HepG2 (cell line): ENCODE measurements around the gene CORO7. TPM values are rescaled to one million over a fixed set of nuclear protein-coding genes. Genes with fewer than 3 reads are reported as not detected.

Source experiments
- ATAC-seq: fragments of 200-7000 bp; cut with Tn5 transposase; 3 replicates; pipeline ENCODE4 v1.9.1; 2020; ENCODE audit warnings: mild to moderate bottlenecking, moderate library complexity
- BruUV-seq: library from RNA; stranded (reverse); fragments of 400-500 nt; replicated peaks from 2 replicates; lab custom pipeline; 2021; lab: Mats Ljungman, UMichigan
- CTCF ChIA-PET: fragments of 300-600 bp; formaldehyde crosslinking; extraction: SDS; loops from one replicate; lab custom pipeline; 2021; ENCODE audit warnings: low total read pairs, inconsistent platforms, low intra/inter-chr PET ratio; lab: Yijun Ruan, JAX
- POLR2A ChIA-PET: fragments of 350-600 bp; sonication (Branson Sonifier 250); formaldehyde crosslinking; loops from one replicate; lab custom pipeline; 2020; ENCODE audit warnings: antibody characterized with exemption, inconsistent platforms; lab: Yijun Ruan, JAX
- DNase-seq: peaks from one replicate; pipeline ENCODE4 v3.0.0-alpha.2; 2015; ENCODE audit warnings: low spot score
- FAIRE-seq: peaks from 3 replicates; lab custom pipeline; 2011; peaks lifted over from hg19 to GRCh38; lab: Jason Lieb, UNC
- H2AFZ ChIP-seq: one replicate; pipeline ENCODE4 v1.6.1; 2011; ENCODE audit warnings: low read length, inconsistent platforms
- H3K27ac ChIP-seq: fragments of 300-600 bp; 3 replicates; pipeline ENCODE4 v1.8.0; 2011; ENCODE audit warnings: mixed run types, mild to moderate bottlenecking, mixed read lengths, low read length, inconsistent platforms; ENCODE audit not compliant: insufficient read depth; ENCODE audit errors: extremely low read length
- H3K27me3 ChIP-seq, 2 experiments: fragments of 200-600 bp in 1 of 2; 2 replicates in 1 of 2; 3 replicates in 1 of 2; pipeline versions ENCODE4 v1.6.0 to v1.8.0; 2011; ENCODE audit warnings: low read length in 2 of 2, mild to moderate bottlenecking in 2 of 2, moderate library complexity in 2 of 2, inconsistent platforms in 1 of 2; ENCODE audit not compliant: insufficient read depth in 2 of 2, control insufficient read depth in 1 of 2
- H3K36me3 ChIP-seq, 2 experiments: fragments of 200-600 bp in 1 of 2; replicated peaks in 1 of 2; 2 replicates in 1 of 2; 3 replicates in 1 of 2; pipeline versions ENCODE4 v1.5.1 to v1.8.0; 2011; ENCODE audit warnings: low read length in 2 of 2, inconsistent platforms in 1 of 2; ENCODE audit not compliant: insufficient read depth in 2 of 2, control insufficient read depth in 1 of 2
- H3K4me1 ChIP-seq: 2 replicates; pipeline ENCODE4 v1.5.1; 2012; ENCODE audit warnings: low read length, inconsistent platforms; ENCODE audit not compliant: insufficient read depth
- H3K4me2 ChIP-seq: 2 replicates; pipeline ENCODE4 v1.6.0; 2011; ENCODE audit warnings: low read depth, low read length, inconsistent platforms
- H3K4me3 ChIP-seq, 3 experiments: fragments of 200-600 bp in 1 of 3; sonication (generic), shearing (Covaris generic) in 1 of 3; replicated peaks in 1 of 3; 2 replicates each; pipeline ENCODE4 v1.5.1; 2011 to 2016; ENCODE audit warnings: low read length in 3 of 3, inconsistent platforms in 2 of 3, low read depth in 2 of 3, mild to moderate bottlenecking in 2 of 3, control low read depth in 1 of 3, mixed read lengths in 1 of 3; ENCODE audit not compliant: insufficient read depth in 1 of 3
- H3K79me2 ChIP-seq: one replicate; pipeline ENCODE4 v1.6.1; 2011; ENCODE audit warnings: low read length, inconsistent platforms; ENCODE audit not compliant: insufficient read depth
- H3K9ac ChIP-seq: 2 replicates; pipeline ENCODE4 v1.6.0; 2011; ENCODE audit warnings: mild to moderate bottlenecking, low read depth, low read length, inconsistent platforms; ENCODE audit not compliant: insufficient read depth
- H3K9me3 ChIP-seq: 2 replicates; pipeline ENCODE4 v1.5.1; 2012; ENCODE audit warnings: mild to moderate bottlenecking, low read length
- H4K20me1 ChIP-seq: 2 replicates; pipeline ENCODE4 v1.6.0; 2011; ENCODE audit warnings: inconsistent platforms, mild to moderate bottlenecking, low read length, moderate library complexity; ENCODE audit not compliant: insufficient read depth
- HOXA3 ChIP-seq: sonication (generic); formaldehyde crosslinking; IDR thresholded peaks from 2 replicates; pipeline ENCODE4 v1.5.0; 2020; ENCODE audit warnings: missing genetic modification reagents
- KLF15 ChIP-seq: sonication (generic); formaldehyde crosslinking; IDR thresholded peaks from 2 replicates; pipeline ENCODE4 v1.8.1; 2023; ENCODE audit warnings: borderline replicate concordance, mild to moderate bottlenecking, inconsistent platforms, missing genetic modification reagents, mixed read lengths
- LCORL ChIP-seq, 2 experiments: fragments of 450-650 bp in 1 of 2; sonication (generic) in 1 of 2; formaldehyde crosslinking in 1 of 2; IDR thresholded peaks; 2 replicates each; pipeline versions ENCODE4 v1.5.0 to v1.6.1; 2017 to 2020; ENCODE audit warnings: antibody characterized with exemption in 1 of 2, missing genetic modification reagents in 1 of 2
- WGBS: methylation state at CpG from one replicate; pipeline ENCODE4 v1.1.6; 2017; ENCODE audit warnings: low lambda C conversion rate; 5-methylcytosine and 5-hydroxymethylcytosine counted together
- in situ Hi-C: cut with HindIII; loops from 2 replicates; pipeline ENCODE4 v1.10.0; 2017; ENCODE audit warnings: low pct_unique_long_range_greater_than_20kb; ENCODE audit not compliant: extremely low pct_ligation_motif_present
- intact Hi-C: fragments of 100-400 bp; cut with micrococcal nuclease; formaldehyde crosslinking; loops from one replicate; pipeline ENCODE4 v1.10.0; 2022; ENCODE audit not compliant: unreplicated experiment
- polyA plus RNA-seq, 8 experiments: library from polyadenylated mRNA; depleted of rRNA in 3 of 8; stranded (reverse) in 7 of 8; unstranded in 1 of 8; fragments of >200 nt; fragmentation: Illumina TruSeq in 4 of 8; extraction: Trizol in 4 of 8; gene quantifications; 2 replicates each; pipeline versions ENCODE4 v1.2.1 to v1.2.3, GENCODE V29; 2011 to 2016; ENCODE audit warnings: low read depth in 4 of 8, missing spikeins in 1 of 8, mixed read lengths in 1 of 8; ENCODE audit not compliant: insufficient read depth in 1 of 8
- total RNA-seq, 5 experiments: library from RNA; depleted of rRNA; stranded (reverse); fragments of >200 nt; fragmentation: Illumina TruSeq; extraction: Trizol; gene quantifications; 2 replicates each; pipeline ENCODE4 v1.2.3, GENCODE V29; 2016; ENCODE audit warnings: low read depth in 1 of 5
- TF ChIP-seq, protein P1 (sequence below): sonication (generic); formaldehyde crosslinking; IDR thresholded peaks from 2 replicates; pipeline ENCODE4 v1.5.0; 2020; ENCODE audit warnings: mild to moderate bottlenecking, missing genetic modification reagents
- TF ChIP-seq, protein P2 (sequence below): sonication (generic); formaldehyde crosslinking; IDR thresholded peaks from 2 replicates; pipeline ENCODE4 v1.4.0; 2020; ENCODE audit warnings: missing genetic modification reagents
- TF ChIP-seq, protein P3 (sequence below): sonication (generic); formaldehyde crosslinking; IDR thresholded peaks from 2 replicates; pipeline ENCODE4 v1.9.0; 2021; ENCODE audit warnings: missing genetic modification reagents, borderline replicate concordance

CORO7 gene
- total and polyA plus RNA-seq, 2 of the 13 experiments (the other 11 are each of a cell fraction or from before 2014, with no cell fraction given) = 9.9 to 14.3 TPM

DNA sequence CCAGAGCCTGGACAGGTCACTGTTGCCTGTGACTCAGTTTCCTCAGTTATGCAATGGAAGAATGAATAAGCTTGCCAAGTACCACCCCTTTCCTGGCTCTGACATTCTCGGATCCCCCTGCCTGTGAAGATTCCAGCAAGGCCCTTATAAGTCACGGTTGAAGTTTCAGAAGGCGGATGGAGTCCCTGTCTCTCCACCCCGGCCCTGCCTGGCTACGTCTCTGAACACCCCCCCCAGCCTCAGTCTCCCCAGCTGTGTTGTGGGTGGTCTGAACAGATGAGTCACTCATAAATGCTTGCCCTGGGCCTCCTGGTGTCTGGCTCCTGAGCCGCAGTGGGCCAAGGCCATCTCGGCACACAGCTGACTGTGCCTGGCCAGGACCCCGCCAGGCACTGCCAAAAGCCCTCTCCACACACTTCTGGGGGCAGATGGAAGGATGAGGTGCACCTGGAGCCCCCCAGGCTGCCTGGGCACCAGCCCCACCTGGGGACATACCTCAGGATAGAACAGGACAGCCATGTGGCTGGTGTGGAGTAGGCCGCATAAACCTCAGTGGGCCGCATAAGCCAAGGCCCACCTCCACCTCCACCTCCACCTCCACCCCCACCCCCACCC lies 29.3 kb downstream of the CORO7 start:
- in situ Hi-C loops = loop anchor here (5.0 kb wide), 1 partner anchor 35 kb away; the partner anchor contains the start of gene PAM16
- intact Hi-C loops = no loop called here
- H3K36me3 ChIP-seq = peaks cover 4 to 8% of the 10 kb centered on the region in 2 experiments; a peak in 4 of 5 replicates
- H3K4me1 ChIP-seq = peaks cover 20% of the 10 kb centered on the region
- no peaks in the 10 kb centered on the region for H3K27me3 ChIP-seq
- H3K4me3 ChIP-seq = no peak overlapping the region
- CTCF ChIA-PET = no interaction called here
- BruUV-seq = TSS peak; percentile 34
- no peak overlapping the region for H3K4me2 ChIP-seq
- POLR2A ChIA-PET = interaction anchor here (0.7 to 1.4 kb wide), 3 partner anchors 17 to 114 kb away, joined by 3 read pairs; partner anchors contain the start of gene TFAP4
- H3K79me2 ChIP-seq = no peaks in the 10 kb centered on the region
- FAIRE-seq = no peak
- H4K20me1 ChIP-seq = peaks cover 8% of the 10 kb centered on the region
- no peak overlapping the region for H3K9ac ChIP-seq
- no peak for DNase-seq
- no peak overlapping the region for H2AFZ ChIP-seq
- no peaks in the 10 kb centered on the region for H3K9me3 ChIP-seq
- ATAC-seq = no peak; the same call in 1 of the 3 replicates
- no peak overlapping the region for H3K27ac ChIP-seq
- WGBS = 100% methylated on average over 6 of the region's 10 CpGs
- TF ChIP-seq, protein P1, sequence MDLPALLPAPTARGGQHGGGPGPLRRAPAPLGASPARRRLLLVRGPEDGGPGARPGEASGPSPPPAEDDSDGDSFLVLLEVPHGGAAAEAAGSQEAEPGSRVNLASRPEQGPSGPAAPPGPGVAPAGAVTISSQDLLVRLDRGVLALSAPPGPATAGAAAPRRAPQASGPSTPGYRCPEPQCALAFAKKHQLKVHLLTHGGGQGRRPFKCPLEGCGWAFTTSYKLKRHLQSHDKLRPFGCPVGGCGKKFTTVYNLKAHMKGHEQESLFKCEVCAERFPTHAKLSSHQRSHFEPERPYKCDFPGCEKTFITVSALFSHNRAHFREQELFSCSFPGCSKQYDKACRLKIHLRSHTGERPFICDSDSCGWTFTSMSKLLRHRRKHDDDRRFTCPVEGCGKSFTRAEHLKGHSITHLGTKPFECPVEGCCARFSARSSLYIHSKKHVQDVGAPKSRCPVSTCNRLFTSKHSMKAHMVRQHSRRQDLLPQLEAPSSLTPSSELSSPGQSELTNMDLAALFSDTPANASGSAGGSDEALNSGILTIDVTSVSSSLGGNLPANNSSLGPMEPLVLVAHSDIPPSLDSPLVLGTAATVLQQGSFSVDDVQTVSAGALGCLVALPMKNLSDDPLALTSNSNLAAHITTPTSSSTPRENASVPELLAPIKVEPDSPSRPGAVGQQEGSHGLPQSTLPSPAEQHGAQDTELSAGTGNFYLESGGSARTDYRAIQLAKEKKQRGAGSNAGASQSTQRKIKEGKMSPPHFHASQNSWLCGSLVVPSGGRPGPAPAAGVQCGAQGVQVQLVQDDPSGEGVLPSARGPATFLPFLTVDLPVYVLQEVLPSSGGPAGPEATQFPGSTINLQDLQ = no peak
- TF ChIP-seq KLF15 (CRISPR knock-in tag) = no peak
- no peak for TF ChIP-seq HOXA3
- TF ChIP-seq, protein P2, sequence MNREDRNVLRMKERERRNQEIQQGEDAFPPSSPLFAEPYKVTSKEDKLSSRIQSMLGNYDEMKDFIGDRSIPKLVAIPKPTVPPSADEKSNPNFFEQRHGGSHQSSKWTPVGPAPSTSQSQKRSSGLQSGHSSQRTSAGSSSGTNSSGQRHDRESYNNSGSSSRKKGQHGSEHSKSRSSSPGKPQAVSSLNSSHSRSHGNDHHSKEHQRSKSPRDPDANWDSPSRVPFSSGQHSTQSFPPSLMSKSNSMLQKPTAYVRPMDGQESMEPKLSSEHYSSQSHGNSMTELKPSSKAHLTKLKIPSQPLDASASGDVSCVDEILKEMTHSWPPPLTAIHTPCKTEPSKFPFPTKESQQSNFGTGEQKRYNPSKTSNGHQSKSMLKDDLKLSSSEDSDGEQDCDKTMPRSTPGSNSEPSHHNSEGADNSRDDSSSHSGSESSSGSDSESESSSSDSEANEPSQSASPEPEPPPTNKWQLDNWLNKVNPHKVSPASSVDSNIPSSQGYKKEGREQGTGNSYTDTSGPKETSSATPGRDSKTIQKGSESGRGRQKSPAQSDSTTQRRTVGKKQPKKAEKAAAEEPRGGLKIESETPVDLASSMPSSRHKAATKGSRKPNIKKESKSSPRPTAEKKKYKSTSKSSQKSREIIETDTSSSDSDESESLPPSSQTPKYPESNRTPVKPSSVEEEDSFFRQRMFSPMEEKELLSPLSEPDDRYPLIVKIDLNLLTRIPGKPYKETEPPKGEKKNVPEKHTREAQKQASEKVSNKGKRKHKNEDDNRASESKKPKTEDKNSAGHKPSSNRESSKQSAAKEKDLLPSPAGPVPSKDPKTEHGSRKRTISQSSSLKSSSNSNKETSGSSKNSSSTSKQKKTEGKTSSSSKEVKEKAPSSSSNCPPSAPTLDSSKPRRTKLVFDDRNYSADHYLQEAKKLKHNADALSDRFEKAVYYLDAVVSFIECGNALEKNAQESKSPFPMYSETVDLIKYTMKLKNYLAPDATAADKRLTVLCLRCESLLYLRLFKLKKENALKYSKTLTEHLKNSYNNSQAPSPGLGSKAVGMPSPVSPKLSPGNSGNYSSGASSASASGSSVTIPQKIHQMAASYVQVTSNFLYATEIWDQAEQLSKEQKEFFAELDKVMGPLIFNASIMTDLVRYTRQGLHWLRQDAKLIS (CRISPR knock-in tag) = no peak
- TF ChIP-seq, protein P3, sequence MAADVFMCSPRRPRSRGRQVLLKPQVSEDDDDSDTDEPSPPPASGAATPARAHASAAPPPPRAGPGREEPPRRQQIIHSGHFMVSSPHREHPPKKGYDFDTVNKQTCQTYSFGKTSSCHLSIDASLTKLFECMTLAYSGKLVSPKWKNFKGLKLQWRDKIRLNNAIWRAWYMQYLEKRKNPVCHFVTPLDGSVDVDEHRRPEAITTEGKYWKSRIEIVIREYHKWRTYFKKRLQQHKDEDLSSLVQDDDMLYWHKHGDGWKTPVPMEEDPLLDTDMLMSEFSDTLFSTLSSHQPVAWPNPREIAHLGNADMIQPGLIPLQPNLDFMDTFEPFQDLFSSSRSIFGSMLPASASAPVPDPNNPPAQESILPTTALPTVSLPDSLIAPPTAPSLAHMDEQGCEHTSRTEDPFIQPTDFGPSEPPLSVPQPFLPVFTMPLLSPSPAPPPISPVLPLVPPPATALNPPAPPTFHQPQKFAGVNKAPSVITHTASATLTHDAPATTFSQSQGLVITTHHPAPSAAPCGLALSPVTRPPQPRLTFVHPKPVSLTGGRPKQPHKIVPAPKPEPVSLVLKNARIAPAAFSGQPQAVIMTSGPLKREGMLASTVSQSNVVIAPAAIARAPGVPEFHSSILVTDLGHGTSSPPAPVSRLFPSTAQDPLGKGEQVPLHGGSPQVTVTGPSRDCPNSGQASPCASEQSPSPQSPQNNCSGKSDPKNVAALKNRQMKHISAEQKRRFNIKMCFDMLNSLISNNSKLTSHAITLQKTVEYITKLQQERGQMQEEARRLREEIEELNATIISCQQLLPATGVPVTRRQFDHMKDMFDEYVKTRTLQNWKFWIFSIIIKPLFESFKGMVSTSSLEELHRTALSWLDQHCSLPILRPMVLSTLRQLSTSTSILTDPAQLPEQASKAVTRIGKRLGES = no peak
- no peak for TF ChIP-seq LCORL (IDR thresholded peaks at IDR 0.05)
- no peak for TF ChIP-seq LCORL (CRISPR knock-in tag; IDR thresholded peaks at IDR 0.05)
